GM12874 (cell line): ENCODE results near the gene PDCD10.

Experiments used
- TF ChIP-seq, protein P1 (sequence below): IDR thresholded peaks from 2 replicates; pipeline ENCODE4 v1.5.1; 2011; ENCODE audit warnings: low read depth, mild to moderate bottlenecking, control low read depth, low read length, moderate library complexity; ENCODE audit not compliant: insufficient read depth

PDCD10 gene

DNA sequence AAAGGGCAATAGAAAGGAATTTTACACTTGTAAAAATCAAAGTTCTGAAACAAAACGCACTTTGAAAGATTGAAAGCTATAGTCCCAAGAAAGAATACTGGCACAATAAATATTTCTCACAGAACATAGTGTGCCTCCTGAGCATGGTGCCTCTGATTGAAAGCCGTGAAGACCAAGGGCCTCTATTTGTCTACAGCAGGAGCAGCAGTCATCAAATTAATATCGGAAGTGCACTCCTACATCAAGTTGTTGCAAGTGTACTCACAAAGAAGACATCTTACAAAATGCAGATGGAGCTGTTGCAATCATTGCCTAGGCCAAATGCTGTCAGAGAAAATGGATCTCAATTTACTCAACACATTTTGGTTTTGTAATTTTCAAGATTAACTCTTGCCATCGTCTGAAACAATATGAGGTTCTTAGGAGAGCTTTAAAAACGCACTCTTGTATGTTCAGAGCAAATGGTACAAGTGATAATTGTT lies 71.7 kb downstream of the PDCD10 start:
- TF ChIP-seq, protein P1, sequence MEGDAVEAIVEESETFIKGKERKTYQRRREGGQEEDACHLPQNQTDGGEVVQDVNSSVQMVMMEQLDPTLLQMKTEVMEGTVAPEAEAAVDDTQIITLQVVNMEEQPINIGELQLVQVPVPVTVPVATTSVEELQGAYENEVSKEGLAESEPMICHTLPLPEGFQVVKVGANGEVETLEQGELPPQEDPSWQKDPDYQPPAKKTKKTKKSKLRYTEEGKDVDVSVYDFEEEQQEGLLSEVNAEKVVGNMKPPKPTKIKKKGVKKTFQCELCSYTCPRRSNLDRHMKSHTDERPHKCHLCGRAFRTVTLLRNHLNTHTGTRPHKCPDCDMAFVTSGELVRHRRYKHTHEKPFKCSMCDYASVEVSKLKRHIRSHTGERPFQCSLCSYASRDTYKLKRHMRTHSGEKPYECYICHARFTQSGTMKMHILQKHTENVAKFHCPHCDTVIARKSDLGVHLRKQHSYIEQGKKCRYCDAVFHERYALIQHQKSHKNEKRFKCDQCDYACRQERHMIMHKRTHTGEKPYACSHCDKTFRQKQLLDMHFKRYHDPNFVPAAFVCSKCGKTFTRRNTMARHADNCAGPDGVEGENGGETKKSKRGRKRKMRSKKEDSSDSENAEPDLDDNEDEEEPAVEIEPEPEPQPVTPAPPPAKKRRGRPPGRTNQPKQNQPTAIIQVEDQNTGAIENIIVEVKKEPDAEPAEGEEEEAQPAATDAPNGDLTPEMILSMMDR, result no peak

DNA sequence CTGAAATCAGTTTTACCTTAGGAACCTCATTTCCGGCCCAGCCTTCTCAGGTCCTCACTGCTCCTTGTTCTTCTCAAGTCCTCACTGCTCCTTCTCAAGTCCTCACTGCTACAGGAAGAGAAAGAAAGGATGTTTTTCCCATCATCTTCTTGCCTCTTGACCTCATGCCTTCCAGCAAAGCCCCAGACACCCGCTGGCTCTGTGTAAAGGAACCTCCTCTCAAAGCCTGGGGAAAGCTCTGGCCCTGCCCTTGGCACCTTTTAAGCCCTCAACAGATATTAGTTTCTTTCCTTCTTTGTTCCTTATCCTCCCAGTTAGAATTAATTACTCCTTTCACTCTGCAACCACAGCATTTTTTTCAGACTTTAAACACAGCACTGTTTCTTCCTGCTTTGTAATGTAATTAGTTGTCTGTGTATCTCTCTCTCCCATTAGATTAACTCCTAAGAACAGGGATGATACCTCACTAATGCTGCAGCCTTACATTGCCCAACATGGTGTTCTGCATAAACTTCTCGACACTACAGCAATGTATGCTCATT lies 76.9 kb downstream of the PDCD10 start:
- TF ChIP-seq, protein P1, result no peak

DNA sequence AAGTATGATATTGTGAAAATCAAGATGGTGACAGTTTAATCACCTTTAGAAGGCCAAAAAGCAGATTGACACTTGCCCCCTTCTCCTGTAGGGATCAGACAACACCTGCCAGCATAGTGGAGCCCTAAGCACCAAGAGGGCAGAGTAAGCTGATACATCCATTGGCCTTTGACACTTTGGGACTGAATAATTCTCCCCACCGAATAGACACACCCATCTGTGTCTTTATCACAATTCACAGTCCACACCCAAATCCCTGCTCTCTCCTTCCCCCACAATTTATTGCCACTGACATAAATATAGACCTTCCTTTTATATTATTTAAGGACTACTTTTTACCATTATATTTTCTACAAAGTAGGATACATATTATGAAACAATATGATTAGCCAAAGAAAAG lies 77.9 kb downstream of the PDCD10 start:
- TF ChIP-seq, protein P1, result no peak

DNA sequence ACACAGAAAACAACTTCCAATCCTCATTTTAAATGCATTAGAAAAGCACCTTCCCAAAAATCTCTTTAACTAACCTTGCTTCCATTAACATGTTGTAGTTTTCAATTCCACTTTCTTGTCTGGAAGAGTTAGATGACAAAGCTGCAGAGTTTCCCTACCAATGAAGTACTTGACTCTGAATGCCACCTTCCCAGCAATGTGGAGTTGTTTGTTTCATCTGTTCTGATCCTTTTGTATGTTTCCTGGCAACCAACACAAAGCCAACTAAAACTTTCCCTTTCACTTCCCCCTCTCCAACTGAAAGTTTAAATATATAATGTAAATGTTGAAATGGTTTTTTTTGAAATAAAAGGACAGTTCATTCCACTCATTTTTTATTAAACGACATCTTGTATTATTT lies 80.9 kb downstream of the PDCD10 start, which contains the start of gene WDR49:
Gene WDR49, minus strand, starts transcription at position 183 of the 400 bp plus-strand sequence. CDS start 517 bp downstream, outside the sequence.
- TF ChIP-seq, protein P1, result no peak

DNA sequence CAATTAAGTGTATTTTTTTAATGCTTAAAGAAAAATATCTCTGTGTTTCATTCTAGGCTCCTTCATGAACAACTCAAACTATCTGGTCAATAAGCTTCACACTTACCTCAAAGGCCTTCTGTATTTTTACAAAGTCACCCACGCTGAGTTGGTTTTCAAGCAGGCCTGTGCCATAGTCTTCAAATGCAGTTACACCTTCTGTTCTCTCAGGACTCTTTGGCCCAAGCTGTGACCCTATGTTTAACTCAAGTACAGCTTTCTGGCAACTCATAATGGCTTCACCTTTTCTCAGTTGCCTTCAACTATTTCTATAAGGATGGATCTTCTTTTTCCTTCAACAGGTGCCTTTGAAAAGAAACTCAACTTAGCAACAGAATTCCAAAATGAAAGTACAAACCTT lies 81.5 kb downstream of the PDCD10 start:
- TF ChIP-seq, protein P1, result no peak

DNA sequence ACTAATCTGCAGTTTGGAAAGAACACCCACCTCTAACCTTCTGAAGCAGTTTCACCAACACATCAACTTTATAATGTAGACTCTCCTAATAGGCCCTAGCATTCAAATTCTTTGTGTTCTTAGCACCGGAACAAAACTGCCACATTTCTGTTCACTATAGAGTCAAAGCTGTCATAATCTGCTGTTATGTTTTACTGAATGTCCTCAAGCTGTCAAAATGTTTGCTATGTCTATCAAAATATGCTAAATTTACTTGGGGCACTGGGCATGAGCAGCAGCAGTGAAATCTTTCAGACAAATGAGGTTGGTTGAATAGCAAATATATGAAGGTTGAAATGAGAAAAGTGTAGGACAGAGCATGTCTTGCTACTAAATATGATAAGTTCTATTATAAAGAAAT lies 82.9 kb downstream of the PDCD10 start:
- TF ChIP-seq, protein P1, result no peak

DNA sequence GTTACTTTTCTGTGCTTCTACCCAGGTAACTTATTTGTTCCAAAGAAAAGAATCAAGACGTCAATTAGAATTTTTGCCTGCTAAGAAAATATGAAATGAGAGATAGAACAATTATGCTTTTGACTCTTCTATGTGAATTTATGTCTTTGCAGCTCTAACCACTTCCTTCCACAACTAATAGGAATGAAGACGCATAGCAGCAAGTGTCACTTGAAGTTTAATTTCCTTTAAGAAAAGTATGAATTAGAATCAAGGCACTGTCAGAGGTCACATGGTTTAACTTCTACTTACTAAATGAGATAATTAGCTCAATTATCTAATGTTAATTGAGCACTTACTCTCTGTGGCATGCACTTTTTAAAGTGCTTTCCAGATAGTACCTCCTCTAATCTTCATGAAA lies 84.2 kb downstream of the PDCD10 start:
- TF ChIP-seq, protein P1, result no peak
